Measurements from ENCODE around the gene ARF4. TPM values are rescaled to one million over a fixed set of nuclear protein-coding genes. Genes with fewer than 3 reads are reported as not detected.

The ARF4 gene
- polyA plus RNA-seq, 1 donor (not counting 4 experiments of a cell fraction or from before 2014, with no cell fraction given): 344 TPM

DNA sequence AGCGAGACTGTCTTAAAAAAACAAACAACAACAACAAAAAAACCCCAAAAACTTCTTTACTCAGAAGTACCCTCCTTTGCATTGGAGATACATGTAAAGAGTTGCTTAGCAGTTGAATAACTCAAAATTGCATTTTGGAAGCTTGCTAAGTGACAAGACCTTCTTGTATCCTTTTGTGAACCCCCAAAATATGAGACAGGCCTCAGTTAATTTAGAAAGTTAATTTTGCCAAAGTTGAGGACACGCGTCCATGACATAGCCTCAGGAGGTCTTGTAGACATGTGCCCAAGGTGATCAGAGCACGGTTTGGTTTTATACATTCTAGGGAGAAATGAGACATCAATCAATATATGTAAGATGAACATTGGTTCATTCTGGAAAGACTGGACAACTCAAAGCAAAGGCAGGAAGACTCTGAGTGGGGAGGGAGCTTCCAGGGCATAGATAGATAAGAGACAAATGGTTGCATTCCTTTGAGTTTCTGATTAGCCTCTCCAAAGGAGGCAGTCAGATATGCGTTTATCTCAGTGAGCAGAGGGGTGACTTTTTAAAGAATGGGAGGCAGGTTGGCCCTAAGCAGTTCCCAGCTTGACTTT is 1.7 kb upstream of the ARF4 start:
- DNase-seq (ENCODE audit: low read depth, low spot score) (no peak), FAIRE-seq (no peak)
- no peaks in the 10 kb centered on the region for H3K27me3 ChIP-seq (ENCODE audit: control insufficient read depth, extremely low read depth, insufficient read depth, low read length)
- no peaks in the 10 kb centered on the region for H3K36me3 ChIP-seq (ENCODE audit: control insufficient read depth in 2 of 2, extremely low read depth in 1 of 2, insufficient read depth in 2 of 2, low read length in 2 of 2)
- TF ChIP-seq EZH2 (IDR thresholded peaks at IDR 0.05; ENCODE audit: low read length): no peak
- TF ChIP-seq, protein P1, sequence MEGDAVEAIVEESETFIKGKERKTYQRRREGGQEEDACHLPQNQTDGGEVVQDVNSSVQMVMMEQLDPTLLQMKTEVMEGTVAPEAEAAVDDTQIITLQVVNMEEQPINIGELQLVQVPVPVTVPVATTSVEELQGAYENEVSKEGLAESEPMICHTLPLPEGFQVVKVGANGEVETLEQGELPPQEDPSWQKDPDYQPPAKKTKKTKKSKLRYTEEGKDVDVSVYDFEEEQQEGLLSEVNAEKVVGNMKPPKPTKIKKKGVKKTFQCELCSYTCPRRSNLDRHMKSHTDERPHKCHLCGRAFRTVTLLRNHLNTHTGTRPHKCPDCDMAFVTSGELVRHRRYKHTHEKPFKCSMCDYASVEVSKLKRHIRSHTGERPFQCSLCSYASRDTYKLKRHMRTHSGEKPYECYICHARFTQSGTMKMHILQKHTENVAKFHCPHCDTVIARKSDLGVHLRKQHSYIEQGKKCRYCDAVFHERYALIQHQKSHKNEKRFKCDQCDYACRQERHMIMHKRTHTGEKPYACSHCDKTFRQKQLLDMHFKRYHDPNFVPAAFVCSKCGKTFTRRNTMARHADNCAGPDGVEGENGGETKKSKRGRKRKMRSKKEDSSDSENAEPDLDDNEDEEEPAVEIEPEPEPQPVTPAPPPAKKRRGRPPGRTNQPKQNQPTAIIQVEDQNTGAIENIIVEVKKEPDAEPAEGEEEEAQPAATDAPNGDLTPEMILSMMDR (optimal IDR thresholded peaks at IDR 0.05 in 1 of 3, IDR thresholded peaks at IDR 0.05 in 1 of 3, conservative IDR thresholded peaks at IDR 0.05 in 1 of 3; ENCODE audit: extremely low read depth in 1 of 3, insufficient read depth in 2 of 3, low read length in 3 of 3): no peak
- H3K4me1 ChIP-seq (ENCODE audit: control insufficient read depth, extremely low read depth, insufficient read depth, low read length): peaks cover 11% of the 10 kb centered on the region
- peaks cover 18% of the 10 kb centered on the region for H4K20me1 ChIP-seq (ENCODE audit: control insufficient read depth, extremely low read depth, insufficient read depth, low read length)
- no peaks in the 10 kb centered on the region for H3K9me1 ChIP-seq (ENCODE audit: control insufficient read depth, extremely low read depth, insufficient read depth, low read length)
- H3K9ac ChIP-seq (ENCODE audit: control insufficient read depth, extremely low read depth, insufficient read depth, low read length): peak overlapping the region; percentile 96
- H3K27ac ChIP-seq (ENCODE audit: control insufficient read depth, insufficient read depth, low read length): peak overlapping the region; percentile 99
- peak overlapping the region; percentile 86 for H3K4me2 ChIP-seq (ENCODE audit: control insufficient read depth, extremely low read depth, insufficient read depth, low read depth, low read length)
- H3K4me3 ChIP-seq (ENCODE audit: control insufficient read depth in 2 of 3, extremely low read depth in 1 of 3, insufficient read depth in 2 of 3, low read depth in 1 of 3, low read length in 3 of 3): peak overlapping the region; percentile 52 to 86 (median 83)
- no peaks in the 10 kb centered on the region for H3K9me3 ChIP-seq (ENCODE audit: control insufficient read depth, low read depth, low read length)
- H3K79me2 ChIP-seq (ENCODE audit: control insufficient read depth, insufficient read depth, low read length): peaks cover 38% of the 10 kb centered on the region
- peak overlapping the region; percentile 38 for H2AFZ ChIP-seq (ENCODE audit: control insufficient read depth, low read length)
- dilution Hi-C loops (cut with MboI; ENCODE audit: extremely low pct_ligation_motif_present, low sequenced_read_pairs): no loop called here

DNA sequence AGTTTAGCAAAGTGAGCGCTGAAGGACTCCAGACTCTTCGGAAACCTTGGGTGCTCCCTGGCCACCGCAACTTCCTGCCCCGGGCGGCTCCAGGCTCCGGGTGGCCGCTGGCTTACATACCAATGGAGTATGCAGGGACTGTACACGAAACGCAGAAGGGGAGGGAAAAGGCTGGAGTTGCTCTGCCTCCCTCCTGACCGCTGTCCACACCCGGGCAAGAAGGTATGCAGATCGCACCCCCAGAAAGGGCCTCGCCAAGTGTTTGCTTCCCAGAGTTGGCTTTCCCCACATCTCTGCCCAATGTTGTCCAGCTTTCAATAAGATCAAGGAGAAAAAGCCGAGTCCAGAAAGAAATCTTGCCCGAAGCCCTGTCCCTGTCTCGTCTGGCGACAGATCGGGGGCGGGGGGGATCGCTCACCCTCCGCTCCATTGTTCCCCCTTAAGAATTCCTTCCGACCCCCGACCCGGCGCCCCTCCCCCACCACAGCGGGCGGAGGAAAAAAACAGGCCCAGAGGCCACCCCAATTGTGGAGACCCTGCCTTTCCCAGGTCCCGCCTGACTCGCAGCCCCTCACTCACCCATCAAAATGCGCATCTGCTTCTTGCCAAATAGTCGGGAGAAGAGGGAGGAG is 533 bp downstream of the ARF4 start:
- Histone ChIP-seq H3K79me2 (ENCODE audit: control insufficient read depth, insufficient read depth, low read length) (peaks cover 61% of the 10 kb centered on the region), H3K9me3 (ENCODE audit: control insufficient read depth, low read depth, low read length) (no peaks in the 10 kb centered on the region), H3K36me3 (ENCODE audit: control insufficient read depth in 2 of 2, extremely low read depth in 1 of 2, insufficient read depth in 2 of 2, low read length in 2 of 2) (no peaks in the 10 kb centered on the region), H3K4me3 (ENCODE audit: control insufficient read depth in 2 of 3, extremely low read depth in 1 of 3, insufficient read depth in 2 of 3, low read depth in 1 of 3, low read length in 3 of 3) (peak overlapping the region; percentile 57 to 95 (median 92)), H4K20me1 (ENCODE audit: control insufficient read depth, extremely low read depth, insufficient read depth, low read length) (peaks cover 34% of the 10 kb centered on the region), H3K9ac (ENCODE audit: control insufficient read depth, extremely low read depth, insufficient read depth, low read length) (peak overlapping the region; percentile 97), H3K9me1 (ENCODE audit: control insufficient read depth, extremely low read depth, insufficient read depth, low read length) (no peaks in the 10 kb centered on the region), H3K27ac (ENCODE audit: control insufficient read depth, insufficient read depth, low read length) (peak overlapping the region; percentile 95), H3K27me3 (ENCODE audit: control insufficient read depth, extremely low read depth, insufficient read depth, low read length) (no peaks in the 10 kb centered on the region), H2AFZ (ENCODE audit: control insufficient read depth, low read length) (no peak overlapping the region), H3K4me1 (ENCODE audit: control insufficient read depth, extremely low read depth, insufficient read depth, low read length) (peaks cover 15% of the 10 kb centered on the region), H3K4me2 (ENCODE audit: control insufficient read depth, extremely low read depth, insufficient read depth, low read depth, low read length) (peak overlapping the region; percentile 72)
- DNase-seq (ENCODE audit: low read depth, low spot score) (no peak), FAIRE-seq (peak; percentile 39)
- dilution Hi-C loops (cut with MboI; ENCODE audit: extremely low pct_ligation_motif_present, low sequenced_read_pairs): no loop called here
- TF ChIP-seq, protein P1 (optimal IDR thresholded peaks at IDR 0.05 in 1 of 3, IDR thresholded peaks at IDR 0.05 in 1 of 3, conservative IDR thresholded peaks at IDR 0.05 in 1 of 3; ENCODE audit: extremely low read depth in 1 of 3, insufficient read depth in 2 of 3, low read length in 3 of 3): no peak
- no peak for TF ChIP-seq EZH2 (IDR thresholded peaks at IDR 0.05; ENCODE audit: low read length)

Data from keratinocyte (primary cell).